Spleen (tissue), 7 donors: ENCODE data around the gene PKHD1.

ENCODE experiments used
- CTCF ChIP-seq, 11 experiments: fragments of 200-600 bp in 7 of 11; fragments of 450-650 bp in 4 of 11; sonication (generic) in 4 of 11; IDR thresholded peaks in 8 of 11; conservative IDR thresholded peaks in 3 of 11; 1 replicate in 7 of 11; 2 replicates in 4 of 11; pipeline versions ENCODE4 v1.4.0 to v1.8.0; 2016 to 2021; ENCODE audit warnings: antibody characterized with exemption in 11 of 11, inconsistent platforms in 4 of 11, mild to moderate bottlenecking in 1 of 11
- POLR2A ChIP-seq, 3 donors: fragments of 450-650 bp; IDR thresholded peaks; one replicate each; pipeline ENCODE4 v1.5.1; 2017; ENCODE audit warnings: antibody characterized with exemption in 3 of 3, mild to moderate bottlenecking in 1 of 3
- POLR2AphosphoS5 ChIP-seq, 3 donors: sonication (generic); formaldehyde crosslinking; IDR thresholded peaks; one replicate each; pipeline ENCODE4 v1.5.1; 2017; ENCODE audit warnings: antibody characterized with exemption in 3 of 3
- donor health status: DM: no; HTN: no; CAD: no; lungs with moderate emphysema.
- donor health status: DM: no; HTN: no; CAD: no.
- donor health status: DM: no; HTN: no; CAD: no.

DNA sequence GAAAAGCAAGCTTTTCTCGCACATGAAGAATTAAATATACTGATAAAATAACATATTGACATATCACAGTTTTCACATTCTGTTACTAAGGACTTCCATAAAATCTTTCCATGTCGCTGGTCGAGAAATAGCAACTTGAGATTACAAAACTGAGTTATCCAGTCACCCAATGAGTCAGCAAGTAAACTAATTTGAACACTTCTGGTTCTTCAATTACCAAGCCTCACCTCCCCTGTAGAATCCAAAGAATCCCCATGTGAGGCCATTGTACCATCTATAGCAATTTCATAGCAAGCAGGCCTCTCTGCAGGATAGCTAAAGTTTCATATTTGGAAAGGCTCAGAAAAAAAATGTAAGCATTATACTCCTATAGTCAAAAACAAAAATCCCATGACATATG, 87.3 kb downstream of the PKHD1 start:
- TF ChIP-seq CTCF (IDR thresholded peaks at IDR 0.05 in 8 of 11, conservative IDR thresholded peaks at IDR 0.05 in 3 of 11) (no peak), POLR2AphosphoS5 (IDR thresholded peaks at IDR 0.05) (no peak), POLR2A (IDR thresholded peaks at IDR 0.05) (no peak)
